GM10248 (cell line): ENCODE results near the gene NEGR1.

Source experiments
- CTCF ChIA-PET: fragments of 300-600 bp; sonication (Branson Sonifier 250); formaldehyde crosslinking; extraction: SDS; loops from one replicate; lab custom pipeline; 2021; ENCODE audit warnings: antibody characterized with exemption; lab: Yijun Ruan, JAX
- POLR2A ChIA-PET: fragments of 350-650 bp; sonication (Branson Sonifier 250); formaldehyde crosslinking; extraction: SDS; loops from one replicate; lab custom pipeline; 2020; ENCODE audit warnings: antibody characterized with exemption; lab: Yijun Ruan, JAX
- DNase-seq: peaks from one replicate; pipeline ENCODE4 v3.0.0; 2012; ENCODE audit errors: extremely low spot score
- TF ChIP-seq, protein P1 (sequence below): IDR thresholded peaks from 2 replicates; pipeline ENCODE4 v1.5.1; 2012; ENCODE audit warnings: mild to moderate bottlenecking, low read depth; ENCODE audit errors: extremely low read depth, missing control alignments, control extremely low read depth

The NEGR1 gene

DNA sequence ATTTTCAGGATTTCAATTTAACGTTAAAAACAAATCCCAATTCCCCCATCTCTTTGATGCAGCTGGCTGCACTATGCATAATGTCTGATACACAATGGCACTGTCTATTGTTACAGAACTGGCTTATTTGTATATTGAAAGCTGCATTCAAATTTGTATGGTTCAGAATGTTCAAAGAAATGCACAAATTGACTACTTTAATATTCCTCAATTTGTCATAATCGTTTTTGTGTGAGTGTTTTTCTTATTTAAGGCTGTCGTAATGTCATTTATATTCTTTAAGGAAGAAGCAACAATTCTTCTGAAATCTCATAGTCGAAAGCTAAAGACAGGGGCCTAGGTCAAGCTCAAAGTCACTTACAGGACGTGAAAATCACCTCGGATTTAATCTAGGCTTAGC lies 860.1 kb downstream of the NEGR1 start:
- ChIA-PET CTCF (interaction anchor here (1.3 kb wide), 1 partner anchor 9 kb away, joined by 3 read pairs; no protein-coding TSS in a partner anchor), POLR2A (no interaction called here)
- DNase-seq = no peak
- TF ChIP-seq, protein P1, sequence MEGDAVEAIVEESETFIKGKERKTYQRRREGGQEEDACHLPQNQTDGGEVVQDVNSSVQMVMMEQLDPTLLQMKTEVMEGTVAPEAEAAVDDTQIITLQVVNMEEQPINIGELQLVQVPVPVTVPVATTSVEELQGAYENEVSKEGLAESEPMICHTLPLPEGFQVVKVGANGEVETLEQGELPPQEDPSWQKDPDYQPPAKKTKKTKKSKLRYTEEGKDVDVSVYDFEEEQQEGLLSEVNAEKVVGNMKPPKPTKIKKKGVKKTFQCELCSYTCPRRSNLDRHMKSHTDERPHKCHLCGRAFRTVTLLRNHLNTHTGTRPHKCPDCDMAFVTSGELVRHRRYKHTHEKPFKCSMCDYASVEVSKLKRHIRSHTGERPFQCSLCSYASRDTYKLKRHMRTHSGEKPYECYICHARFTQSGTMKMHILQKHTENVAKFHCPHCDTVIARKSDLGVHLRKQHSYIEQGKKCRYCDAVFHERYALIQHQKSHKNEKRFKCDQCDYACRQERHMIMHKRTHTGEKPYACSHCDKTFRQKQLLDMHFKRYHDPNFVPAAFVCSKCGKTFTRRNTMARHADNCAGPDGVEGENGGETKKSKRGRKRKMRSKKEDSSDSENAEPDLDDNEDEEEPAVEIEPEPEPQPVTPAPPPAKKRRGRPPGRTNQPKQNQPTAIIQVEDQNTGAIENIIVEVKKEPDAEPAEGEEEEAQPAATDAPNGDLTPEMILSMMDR = no peak

DNA sequence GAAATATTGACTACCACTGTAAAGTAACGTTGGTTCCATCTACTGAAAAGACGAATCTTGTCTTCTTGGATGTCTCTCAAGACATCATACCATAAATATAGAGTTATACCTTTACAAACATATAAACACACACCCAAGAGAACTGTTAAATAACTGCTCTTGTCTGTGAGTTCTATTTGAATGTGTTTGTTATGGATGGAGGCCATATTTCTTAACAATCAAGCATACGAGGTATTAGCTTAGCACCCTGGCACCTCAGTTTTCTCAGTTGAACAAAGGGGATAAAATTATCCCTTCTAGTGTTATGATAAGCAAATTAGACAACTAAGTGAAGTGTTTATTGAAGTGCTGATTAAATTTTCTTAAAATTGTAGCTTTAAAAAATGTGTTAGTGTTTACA lies 864.9 kb downstream of the NEGR1 start:
- CTCF ChIA-PET = interaction anchor here (0.9 to 1.4 kb wide), 5 partner anchors 8 to 64 kb away, joined by 3 to 5 read pairs (median 3); no protein-coding TSS in a partner anchor
- no peak for DNase-seq
- POLR2A ChIA-PET = no interaction called here
- TF ChIP-seq, protein P1 = no peak

DNA sequence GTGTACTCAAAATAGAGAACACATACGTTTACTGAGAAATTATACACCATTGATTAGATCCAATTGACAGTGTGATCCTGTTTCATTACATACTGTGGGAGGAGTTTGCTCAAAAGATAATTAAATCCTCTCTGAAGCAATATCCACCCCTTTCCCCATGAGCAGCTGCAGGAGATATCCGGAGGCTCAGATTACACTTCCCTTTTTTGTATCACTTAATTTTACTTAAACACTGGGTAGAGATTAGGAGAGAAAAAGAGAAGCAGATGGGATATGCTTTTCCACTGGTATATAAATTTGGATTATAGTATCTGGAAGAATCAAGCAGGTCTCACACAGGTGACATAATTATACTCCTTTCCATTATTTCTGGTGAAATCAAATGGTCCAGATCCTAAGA lies 868.2 kb downstream of the NEGR1 start:
- TF ChIP-seq, protein P1 = no peak
- ChIA-PET CTCF (interaction anchor here (1.3 kb wide), 1 partner anchor 19 kb away, joined by 3 read pairs; no protein-coding TSS in a partner anchor), POLR2A (no interaction called here)
- DNase-seq = no peak

DNA sequence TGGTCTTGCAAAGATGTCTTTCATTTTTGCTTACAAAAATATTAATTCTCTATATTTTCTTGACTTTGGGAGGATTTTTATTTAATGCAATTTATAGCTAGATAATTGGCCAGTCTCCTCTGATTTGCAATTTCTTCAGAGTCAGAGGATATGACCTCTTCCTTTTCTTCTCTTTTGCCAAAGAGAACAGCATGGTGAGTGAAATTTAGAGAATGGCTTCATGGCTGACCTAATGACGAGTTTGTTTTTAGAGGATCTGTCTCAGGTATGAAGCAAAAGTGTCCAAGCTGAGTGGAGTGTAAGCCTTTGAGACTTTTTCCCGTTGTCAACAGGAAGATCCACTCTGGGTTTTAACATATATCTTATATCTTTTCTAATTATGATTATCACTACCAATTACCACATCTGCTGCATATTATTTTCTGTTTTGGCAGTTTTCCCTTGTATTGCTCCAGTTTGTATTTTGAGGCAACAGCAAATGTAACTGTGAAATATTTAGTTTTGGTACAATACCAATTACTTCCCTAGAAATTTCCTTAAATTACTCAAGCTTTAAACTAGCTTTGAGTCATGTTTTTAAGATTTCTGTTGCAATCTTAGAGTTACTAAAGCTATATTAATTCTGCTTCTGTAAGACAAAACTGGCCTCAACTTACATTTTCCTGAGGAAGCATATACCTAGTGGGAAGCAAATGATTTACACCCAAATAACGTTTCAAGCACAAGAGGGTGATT lies 868.7 kb downstream of the NEGR1 start:
- no peak for DNase-seq
- ChIA-PET POLR2A (no interaction called here), CTCF (interaction anchor here (1.1 to 1.3 kb wide), 2 partner anchors 11 to 19 kb away, joined by 3 read pairs; no protein-coding TSS in a partner anchor)
- TF ChIP-seq, protein P1 = no peak

DNA sequence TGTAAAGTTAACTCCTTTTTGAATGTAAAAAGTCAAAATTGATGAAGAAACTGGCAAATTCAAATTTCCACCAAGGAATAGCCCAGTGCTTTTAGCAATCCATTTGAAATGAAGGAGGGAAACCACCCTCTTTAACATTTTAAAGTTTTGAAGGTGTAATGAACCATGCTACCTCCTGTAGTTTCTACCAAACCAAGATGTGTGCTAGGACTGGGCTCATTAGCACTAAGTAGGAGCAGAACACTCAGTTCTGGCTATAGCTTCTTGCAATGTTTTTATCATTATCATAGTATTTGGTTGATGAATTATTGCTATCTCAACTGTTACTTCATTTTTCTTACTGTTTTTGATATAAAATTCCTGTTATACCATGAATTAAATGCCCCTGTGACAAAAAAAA lies 882.3 kb downstream of the NEGR1 start:
- ChIA-PET POLR2A (no interaction called here), CTCF (no interaction called here)
- DNase-seq = no peak
- TF ChIP-seq, protein P1 = no peak

DNA sequence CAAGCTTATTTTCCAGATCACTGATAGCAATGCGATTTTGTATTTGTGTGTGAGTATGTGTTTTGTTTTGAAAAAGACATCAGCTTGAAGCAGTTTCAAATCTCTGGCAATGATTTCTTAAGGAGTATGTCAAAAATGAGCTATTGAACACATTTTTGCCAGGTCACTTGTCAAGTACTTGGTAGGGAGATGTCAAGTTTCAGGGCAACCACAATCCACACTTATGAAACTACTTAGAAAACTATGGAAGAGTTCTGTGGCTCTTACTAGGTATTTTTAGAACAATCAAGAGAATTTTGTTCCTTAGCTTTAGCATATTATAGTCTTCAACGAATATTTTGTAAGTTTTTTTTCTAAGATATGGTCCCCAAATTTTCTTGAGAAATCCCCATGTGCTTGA lies 882.7 kb downstream of the NEGR1 start:
- no peak for DNase-seq
- ChIA-PET POLR2A (no interaction called here), CTCF (no interaction called here)
- TF ChIP-seq, protein P1 = no peak
